HG03095 (cell line): Measurements from ENCODE around the gene CDK18.

ENCODE experiments used
- ATAC-seq: cut with Tn5 transposase; IDR thresholded peaks from one replicate; pipeline ENCODE4 v1.9.1; 2021; ENCODE audit warnings: moderate library complexity; ENCODE audit not compliant: unreplicated experiment

The CDK18 gene

GRCh38 chr1:205521686-205522085 lies 17.2 kb downstream of the CDK18 start:
- ATAC-seq: no peak

DNA sequence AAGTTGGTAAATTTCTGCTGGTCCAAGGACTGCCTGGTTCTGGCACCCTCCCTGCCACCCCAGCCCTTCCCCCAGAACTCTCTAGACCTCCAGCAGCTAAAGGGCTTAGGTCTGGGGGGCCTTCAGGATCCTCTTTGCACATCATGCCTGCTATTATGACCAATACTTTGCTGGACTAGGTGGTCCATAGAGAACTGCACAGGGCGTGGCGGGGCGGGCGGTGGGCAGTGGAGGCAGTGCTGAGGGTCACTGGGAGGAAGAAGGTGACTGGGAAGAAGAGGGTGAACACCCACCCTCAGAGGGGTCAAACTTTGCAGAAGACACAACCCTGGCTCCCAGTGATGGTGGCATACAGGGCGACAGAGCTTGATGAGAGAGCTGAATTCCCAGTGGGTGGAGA lies 18.2 kb downstream of the CDK18 start:
- ATAC-seq: no peak

DNA sequence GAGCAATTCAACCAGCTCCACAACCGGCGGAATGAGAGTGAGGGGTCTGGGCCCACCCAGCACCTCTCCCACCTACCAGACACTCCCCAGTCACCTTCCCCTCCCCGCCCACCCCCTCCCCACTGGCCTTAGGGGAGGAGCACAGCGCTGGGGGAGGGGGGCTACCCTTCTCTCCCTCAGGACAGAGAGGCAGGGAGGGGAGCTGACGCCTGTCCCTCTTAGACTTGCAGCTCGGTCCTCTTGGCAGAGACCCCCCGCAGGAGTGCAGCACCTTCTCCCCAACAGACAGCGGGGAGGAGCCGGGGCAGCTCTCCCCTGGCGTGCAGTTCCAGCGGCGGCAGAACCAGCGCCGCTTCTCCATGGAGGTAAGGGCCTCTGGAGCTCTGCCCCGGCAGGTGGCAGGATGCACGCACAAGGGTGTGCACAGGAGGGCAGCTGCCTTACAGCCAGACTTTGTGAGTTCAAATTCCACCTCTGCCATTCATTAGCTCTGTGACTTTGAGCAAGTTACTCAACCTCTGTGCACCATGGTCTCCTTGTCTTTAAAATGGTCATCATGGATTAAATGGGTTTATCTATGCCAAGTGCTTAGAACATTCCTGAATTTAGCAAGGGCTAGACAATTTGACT lies 18.9 kb downstream of the CDK18 start:
- no peak for ATAC-seq

GRCh38 chr1:205523891-205524793 lies 19.7 kb downstream of the CDK18 start:
- ATAC-seq: no peak

DNA sequence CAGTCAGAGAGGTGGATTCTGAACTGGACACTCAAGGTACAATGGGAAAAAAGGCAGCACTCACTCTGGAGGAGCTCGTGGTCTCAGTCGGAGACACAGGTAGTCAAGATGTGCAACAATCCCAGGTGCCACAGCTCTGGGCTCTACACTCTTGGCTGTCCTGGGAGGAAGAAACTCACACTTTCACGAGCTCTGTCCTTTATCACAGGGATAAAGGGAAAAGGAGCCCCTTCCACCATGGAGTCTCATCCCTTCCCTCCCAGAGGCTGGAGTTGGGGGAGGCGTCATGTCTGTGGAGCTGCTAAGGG lies 20.3 kb downstream of the CDK18 start:
- ATAC-seq: no peak

- ATAC-seq: no peak
Measured at GRCh38 chr1:205525495-205526285, 21.2 kb downstream of the CDK18 start.

- no peak for ATAC-seq
Measured at GRCh38 chr1:205526431-205526830, 22.0 kb downstream of the CDK18 start.

DNA sequence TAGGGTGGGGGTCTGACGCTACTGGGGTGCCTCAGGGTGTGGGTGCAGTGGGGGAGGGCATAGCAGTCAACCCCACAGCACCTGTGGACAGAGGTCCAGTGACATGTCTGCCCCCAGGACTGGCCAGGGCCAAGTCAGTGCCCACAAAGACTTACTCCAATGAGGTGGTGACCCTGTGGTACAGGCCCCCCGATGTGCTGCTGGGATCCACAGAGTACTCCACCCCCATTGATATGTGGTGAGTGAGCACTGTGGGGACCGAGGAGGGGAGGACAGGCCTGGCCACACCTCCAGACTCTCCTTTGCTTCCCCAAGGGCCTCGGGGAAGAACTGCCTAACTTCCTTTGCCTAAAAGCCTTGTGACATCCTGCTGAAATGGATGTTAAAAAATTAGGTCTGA lies 23.5 kb downstream of the CDK18 start:
- no peak for ATAC-seq

DNA sequence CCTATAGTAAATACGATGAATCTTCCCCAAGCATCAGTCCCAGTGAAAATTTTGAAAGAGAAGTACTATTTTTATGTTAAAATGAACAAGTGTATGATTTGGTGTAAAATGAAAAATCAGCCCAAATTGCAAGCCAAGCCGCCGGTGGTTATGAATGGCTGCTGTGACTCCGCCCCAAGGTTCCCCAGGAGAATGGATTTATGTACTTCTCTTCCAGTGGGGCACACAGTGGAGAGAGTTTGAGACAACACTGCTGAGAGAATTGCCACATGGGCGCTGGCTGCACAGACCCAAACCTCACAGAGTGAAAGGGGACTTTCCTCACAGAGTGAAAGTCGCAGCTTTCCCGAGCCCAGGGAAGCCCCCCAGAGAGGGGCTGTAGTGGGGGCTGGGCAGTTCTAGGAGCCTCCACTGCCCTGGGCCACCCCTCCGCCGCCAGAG lies 24.0 kb downstream of the CDK18 start:
- no peak for ATAC-seq

DNA sequence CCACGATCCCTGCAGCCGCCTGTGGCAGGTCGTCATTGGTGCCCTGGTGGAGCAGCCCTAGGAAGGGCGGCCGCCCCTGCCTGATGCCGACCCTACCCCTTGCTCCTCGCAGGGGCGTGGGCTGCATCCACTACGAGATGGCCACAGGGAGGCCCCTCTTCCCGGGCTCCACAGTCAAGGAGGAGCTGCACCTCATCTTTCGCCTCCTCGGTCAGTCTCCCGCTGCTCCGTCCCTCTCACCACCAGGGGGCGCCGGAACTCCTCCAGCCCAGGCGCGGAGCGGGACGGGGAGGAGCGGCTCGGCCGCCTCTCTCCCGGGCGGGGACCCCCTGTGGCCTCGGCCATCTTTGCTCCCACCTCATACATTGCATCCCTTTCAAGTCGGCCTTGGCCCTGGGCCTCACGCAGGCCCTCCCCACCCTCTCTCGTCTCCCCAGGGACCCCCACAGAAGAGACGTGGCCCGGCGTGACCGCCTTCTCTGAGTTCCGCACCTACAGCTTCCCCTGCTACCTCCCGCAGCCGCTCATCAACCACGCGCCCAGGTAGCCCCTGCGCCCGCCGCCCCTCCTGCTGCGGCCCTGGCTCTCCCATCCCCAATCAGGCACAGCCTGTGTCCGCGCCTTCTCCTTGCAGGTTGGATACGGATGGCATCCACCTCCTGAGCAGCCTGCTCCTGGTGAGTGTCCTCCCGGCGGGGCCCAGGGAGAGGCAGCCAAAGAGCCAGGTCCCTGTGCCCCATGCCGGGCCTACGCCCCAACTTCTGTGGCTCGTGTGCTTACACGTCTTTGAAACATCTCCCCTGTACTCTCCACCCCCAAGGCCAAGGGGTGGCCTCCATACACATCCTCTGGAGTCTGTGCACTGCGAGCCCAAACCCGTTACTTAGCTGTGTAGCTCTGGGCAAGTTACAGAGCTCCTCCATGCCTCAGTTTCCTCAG lies 24.7 kb downstream of the CDK18 start:
- ATAC-seq: no peak

DNA sequence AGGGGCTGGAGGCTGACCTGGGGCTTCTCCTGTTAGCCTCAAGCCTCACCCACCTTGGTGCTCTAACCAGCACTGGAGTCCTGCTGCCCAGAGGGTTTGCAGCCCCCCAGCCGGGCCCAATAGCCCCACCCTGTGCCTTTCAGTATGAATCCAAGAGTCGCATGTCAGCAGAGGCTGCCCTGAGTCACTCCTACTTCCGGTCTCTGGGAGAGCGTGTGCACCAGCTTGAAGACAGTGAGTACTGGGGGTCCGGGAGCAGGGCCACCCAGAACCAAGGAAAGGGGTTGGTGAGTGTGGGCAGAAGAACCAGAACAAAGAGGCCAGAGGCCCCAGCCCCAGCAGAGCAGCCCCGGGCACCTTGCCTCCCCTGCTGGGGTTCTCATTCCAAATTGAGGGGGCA lies 25.6 kb downstream of the CDK18 start:
- ATAC-seq: no peak

- ATAC-seq: no peak
Measured at GRCh38 chr1:205531191-205532025, 26.9 kb downstream of the CDK18 start.

DNA sequence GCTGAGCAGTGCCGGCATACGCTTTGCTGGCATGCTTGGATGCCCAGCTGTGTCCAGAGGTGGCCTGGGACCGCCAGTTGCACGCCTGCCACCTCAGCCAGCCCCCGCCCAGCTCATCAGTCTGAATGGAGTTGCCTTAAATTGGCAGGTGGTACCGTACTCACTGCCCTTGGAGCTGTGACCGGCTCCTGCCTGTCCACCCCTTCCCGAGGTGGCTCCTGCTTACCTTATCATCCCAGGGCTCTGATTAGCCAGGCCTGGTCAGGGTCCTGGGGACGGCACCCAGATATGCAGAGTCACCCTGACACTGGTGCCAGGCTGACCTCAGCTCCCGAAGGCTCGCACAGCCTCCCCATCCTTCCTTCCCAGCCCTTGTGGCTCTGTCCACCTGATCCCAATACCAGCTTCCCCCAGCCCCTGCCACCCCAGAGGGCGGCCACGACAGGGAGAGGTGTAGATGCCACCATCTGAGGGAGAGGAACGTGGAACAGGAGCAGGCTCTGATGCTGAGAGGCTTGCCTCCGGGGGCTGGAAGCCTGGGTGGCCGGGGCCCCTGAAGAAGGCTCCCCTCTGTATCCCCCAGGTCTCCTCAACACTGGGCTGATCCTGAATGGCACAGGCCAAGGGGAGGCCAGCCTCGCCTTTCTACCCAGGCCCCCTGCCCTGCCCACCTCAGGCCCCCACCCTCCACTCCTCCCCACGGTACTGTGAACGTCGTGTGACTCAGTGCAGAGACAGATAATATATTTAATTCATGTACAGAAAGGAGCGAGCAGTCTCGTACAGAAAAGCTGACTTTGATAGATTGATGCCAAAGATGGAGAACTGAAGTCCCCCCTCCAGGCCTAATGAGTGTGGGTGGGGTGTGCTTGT lies 27.8 kb downstream of the CDK18 start:
- ATAC-seq: no peak

DNA sequence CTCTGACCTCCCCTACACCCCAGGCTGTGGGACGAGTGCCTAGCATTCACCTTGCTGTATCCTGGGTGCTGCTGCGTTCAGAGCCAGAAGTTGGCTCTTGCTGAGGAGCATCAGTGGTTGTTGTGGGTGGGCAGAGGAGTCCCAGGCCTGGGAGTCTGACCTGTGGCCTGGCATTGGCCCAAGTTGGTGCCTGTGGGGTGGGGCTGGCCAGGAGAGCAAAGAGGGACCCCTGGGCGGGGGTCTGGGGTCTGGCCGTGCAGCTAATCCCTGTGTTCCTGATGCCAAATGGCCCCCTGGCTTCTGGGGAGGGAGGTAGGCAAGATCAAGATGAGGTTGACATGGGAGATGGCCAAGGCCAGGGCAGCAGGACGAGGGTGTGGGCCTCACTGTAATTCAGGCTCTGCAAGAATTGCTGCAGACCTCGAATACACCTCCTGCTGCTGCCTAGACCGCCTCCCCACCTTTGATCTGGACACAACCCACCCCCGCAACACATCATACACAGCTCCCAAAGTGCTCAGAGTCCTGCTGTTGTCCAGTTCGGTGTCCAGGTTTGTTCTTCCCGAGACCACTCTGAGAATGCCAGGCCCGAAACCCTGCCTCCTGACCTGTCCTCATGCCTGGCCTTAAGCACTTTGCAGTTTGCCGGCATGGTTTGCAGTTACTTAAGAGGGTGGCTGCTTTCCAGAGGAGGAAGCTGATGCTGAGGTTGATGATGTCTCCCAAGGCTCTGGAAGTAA lies 28.7 kb downstream of the CDK18 start:
- no peak for ATAC-seq

- ATAC-seq: no peak
Measured at GRCh38 chr1:205533748-205534443, 29.4 kb downstream of the CDK18 start.

DNA sequence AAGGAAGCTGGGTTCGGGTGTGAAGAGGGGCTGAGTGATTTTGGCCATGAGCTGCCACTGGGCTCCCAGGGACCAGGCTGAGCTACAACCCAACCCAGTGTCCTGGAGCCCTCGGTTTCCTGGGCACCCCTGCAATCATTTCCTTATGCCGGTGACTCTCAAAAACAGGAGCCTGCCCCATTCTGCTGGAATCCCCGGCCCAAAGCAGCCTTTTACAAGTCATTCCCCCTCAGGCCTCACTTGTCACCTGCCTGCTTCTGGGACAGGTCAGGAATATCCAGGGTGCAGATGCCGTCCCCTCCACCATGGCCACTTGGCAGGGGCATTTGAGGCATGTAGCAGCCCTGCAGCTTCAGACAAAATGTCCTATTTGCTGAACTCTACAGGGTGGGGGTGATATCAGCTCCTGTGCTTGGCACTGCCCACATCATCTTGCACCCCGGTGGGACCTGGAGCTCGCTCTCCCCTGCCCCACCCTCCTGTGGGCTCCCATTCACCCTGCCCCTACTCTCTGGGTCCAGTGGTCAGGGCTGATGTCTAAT lies 30.0 kb downstream of the CDK18 start:
- ATAC-seq: no peak

DNA sequence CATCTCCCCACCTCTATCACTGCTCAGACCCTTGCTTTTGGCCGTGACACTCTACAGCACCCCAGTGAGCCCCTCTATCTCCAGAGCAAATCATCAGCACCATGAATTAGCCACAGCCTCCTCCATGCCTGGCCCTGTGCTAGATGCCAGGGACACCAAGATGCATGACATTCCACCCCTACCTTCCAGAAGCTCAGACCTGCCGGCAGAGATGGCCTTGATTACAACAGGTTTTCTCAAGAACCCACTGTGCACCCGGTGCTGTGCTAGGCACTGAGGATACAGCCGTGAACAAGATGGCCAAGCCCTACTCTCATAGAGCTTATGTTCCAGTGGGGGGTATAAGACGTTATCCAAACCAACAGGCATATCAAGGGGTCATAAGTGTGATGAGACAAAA lies 30.6 kb downstream of the CDK18 start:
- no peak for ATAC-seq
